Neural cell (in vitro differentiated cells): Measurements from ENCODE around the gene ADGRE3. TPM values are rescaled to one million over a fixed set of nuclear protein-coding genes. Genes with fewer than 3 reads are reported as not detected.

Experiments
- H2AFZ ChIP-seq: fragments of 200-600, 300-800 bp; sonication (generic), shearing (Covaris generic); 2 replicates; pipeline ENCODE4 v1.6.0; 2014; ENCODE audit warnings: low read depth, mild to moderate bottlenecking, antibody characterized with exemption, low read length, moderate library complexity
- H3F3A ChIP-seq: fragments of 200-600 bp; shearing (Covaris generic); 2 replicates; pipeline ENCODE4 v1.6.1; 2016; ENCODE audit warnings: mild to moderate bottlenecking, moderate library complexity, mixed read lengths, antibody characterized with exemption, low read length; ENCODE audit not compliant: insufficient read depth, poor library complexity, severe bottlenecking
- H3K27ac ChIP-seq: fragments of 200-600, 300-800 bp; sonication (generic), shearing (Covaris generic); 2 replicates; pipeline ENCODE4 v1.5.1; 2014; ENCODE audit warnings: mild to moderate bottlenecking, low read length, moderate library complexity
- H3K27me3 ChIP-seq: fragments of 300-800, 200-600 bp; sonication (generic), shearing (Covaris generic); 2 replicates; pipeline ENCODE4 v1.6.0; 2014; ENCODE audit warnings: mild to moderate bottlenecking, low read depth, low read length, moderate library complexity; ENCODE audit not compliant: insufficient read depth
- H3K36me3 ChIP-seq: fragments of 300-800, 200-600 bp; sonication (generic), shearing (Covaris generic); 2 replicates; pipeline ENCODE4 v1.5.1; 2014; ENCODE audit warnings: mild to moderate bottlenecking, antibody characterized with exemption, low read length, moderate library complexity; ENCODE audit not compliant: insufficient read depth
- H3K4me2 ChIP-seq: fragments of 300-800, 200-600 bp; sonication (generic), shearing (Covaris generic); 2 replicates; pipeline ENCODE4 v1.6.0; 2014; ENCODE audit warnings: mild to moderate bottlenecking, low read length
- H3K4me3 ChIP-seq: fragments of 300-800, 200-600 bp; sonication (generic), shearing (Covaris generic); 2 replicates; pipeline ENCODE4 v1.5.1; 2014; ENCODE audit warnings: mild to moderate bottlenecking, low read length, moderate library complexity
- H3K79me2 ChIP-seq: fragments of 200-600 bp; shearing (Covaris generic); replicated peaks from 2 replicates; pipeline ENCODE4 v1.6.0; 2014; ENCODE audit warnings: mild to moderate bottlenecking, low read length, moderate library complexity; ENCODE audit not compliant: insufficient read depth
- H3K9ac ChIP-seq: fragments of 300-800, 200-600 bp; sonication (generic), shearing (Covaris generic); 2 replicates; pipeline ENCODE4 v1.6.1; 2016; ENCODE audit warnings: mild to moderate bottlenecking, low read length, mixed read lengths
- H3K9me2 ChIP-seq: fragments of 200-600 bp; shearing (Covaris generic); 2 replicates; pipeline ENCODE4 v1.6.1; 2016; ENCODE audit warnings: mild to moderate bottlenecking, low read length, mixed read lengths; ENCODE audit not compliant: insufficient read depth
- H3K9me3 ChIP-seq: fragments of 200-600, 300-800 bp; sonication (generic), shearing (Covaris generic); 2 replicates; pipeline ENCODE4 v1.6.1; 2016; ENCODE audit warnings: mild to moderate bottlenecking, mixed run types, low read length, moderate library complexity, mixed read lengths
- H4K20me1 ChIP-seq: fragments of 200-600 bp; shearing (Covaris generic); 2 replicates; pipeline ENCODE4 v1.6.1; 2016; ENCODE audit warnings: mild to moderate bottlenecking, mixed run types; ENCODE audit not compliant: insufficient read depth
- CTCF ChIP-seq: fragments of 450-650 bp; IDR thresholded peaks from 2 replicates; pipeline ENCODE4 v1.5.1; 2014; ENCODE audit warnings: antibody characterized with exemption, mild to moderate bottlenecking, moderate library complexity; ENCODE audit not compliant: poor library complexity, severe bottlenecking
- EP300 ChIP-seq: fragments of 450-650 bp; conservative IDR thresholded peaks from 2 replicates; pipeline ENCODE4 v1.6.1; 2014; ENCODE audit warnings: antibody characterized with exemption, mild to moderate bottlenecking, moderate library complexity; ENCODE audit not compliant: poor library complexity, severe bottlenecking
- EZH2 ChIP-seq: fragments of 200-600, 300-800 bp; shearing (Covaris generic), sonication (generic); IDR thresholded peaks from 2 replicates; pipeline ENCODE4 v1.6.1; 2014; ENCODE audit warnings: antibody characterized with exemption, low read length, borderline replicate concordance, mild to moderate bottlenecking; ENCODE audit not compliant: insufficient read depth, poor library complexity, severe bottlenecking
- MXI1 ChIP-seq: fragments of 450-650 bp; conservative IDR thresholded peaks from 2 replicates; pipeline ENCODE4 v1.6.1; 2014; ENCODE audit warnings: antibody characterized with exemption, mild to moderate bottlenecking; ENCODE audit not compliant: poor library complexity, severe bottlenecking
- POLR2AphosphoS5 ChIP-seq: IDR thresholded peaks from 2 replicates; pipeline ENCODE4 v1.6.1; 2012
- RAD21 ChIP-seq: fragments of 450-650 bp; conservative IDR thresholded peaks from 2 replicates; pipeline ENCODE4 v1.6.1; 2014; ENCODE audit warnings: antibody characterized with exemption, mild to moderate bottlenecking, moderate library complexity
- REST ChIP-seq: IDR thresholded peaks from 2 replicates; pipeline ENCODE4 v1.6.1; 2012; ENCODE audit warnings: borderline replicate concordance
- SMC3 ChIP-seq: fragments of 450-650 bp; conservative IDR thresholded peaks from 2 replicates; pipeline ENCODE4 v1.6.1; 2014; ENCODE audit warnings: antibody characterized with exemption, mild to moderate bottlenecking, moderate library complexity; ENCODE audit not compliant: poor library complexity
- TAF1 ChIP-seq: IDR thresholded peaks from 2 replicates; pipeline ENCODE4 v1.6.1; 2012; ENCODE audit warnings: low read depth
- polyA plus RNA-seq: library from polyadenylated mRNA; depleted of rRNA; stranded (reverse); fragments of >200 nt; gene quantifications from 2 replicates; pipeline ENCODE4 v1.2.3, GENCODE V29; 2014

The ADGRE3 gene
- polyA plus RNA-seq, 1 donor from 2014 or later: not detected

DNA sequence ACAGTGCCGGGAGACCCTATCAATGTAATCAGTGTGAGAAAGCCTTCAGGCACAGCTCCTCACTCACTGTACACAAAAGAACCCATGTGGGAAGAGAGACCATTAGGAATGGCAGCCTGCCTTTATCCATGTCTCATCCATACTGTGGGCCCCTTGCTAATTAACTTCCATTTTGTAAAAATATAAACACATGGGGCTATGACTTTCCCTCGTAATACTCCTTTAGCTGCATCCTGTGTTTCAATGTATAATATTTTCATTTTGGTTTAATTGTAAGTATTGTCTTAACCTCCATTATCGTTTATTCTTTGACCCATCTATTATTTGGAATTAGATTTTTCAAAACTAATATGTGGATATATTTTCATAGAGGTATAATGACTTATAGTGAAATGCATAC lies 44.5 kb upstream of the ADGRE3 start:
- Histone ChIP-seq H3K36me3 (peaks cover 64% of the 10 kb centered on the region), H3K4me3 (no peak overlapping the region), H2AFZ (no peak overlapping the region), H3K27me3 (no peaks in the 10 kb centered on the region), H3K4me2 (no peak overlapping the region), H3K27ac (no peak overlapping the region), H3F3A (no peaks in the 10 kb centered on the region), H4K20me1 (no peaks in the 10 kb centered on the region), H3K9ac (no peak overlapping the region), H3K79me2 (no peaks in the 10 kb centered on the region), H3K9me3 (peaks cover 41% of the 10 kb centered on the region), H3K9me2 (no peaks in the 10 kb centered on the region)
- TF ChIP-seq TAF1 (no peak), POLR2AphosphoS5 (no peak), MXI1 (no peak), SMC3 (no peak), RAD21 (no peak), REST (no peak), EZH2 (no peak), CTCF (no peak), EP300 (no peak)

GRCh38 chr19:14718522-14719116 lies 44.0 kb upstream of the ADGRE3 start:
- TF ChIP-seq POLR2AphosphoS5: no peak
- TF ChIP-seq MXI1: no peak
- TF ChIP-seq CTCF: no peak
- TF ChIP-seq SMC3: no peak
- no peak for TF ChIP-seq EP300
- TF ChIP-seq RAD21: no peak
- no peak for TF ChIP-seq REST
- TF ChIP-seq EZH2: no peak
- TF ChIP-seq TAF1: no peak
- Histone ChIP-seq H3K9ac (no peak overlapping the region), H3K27ac (no peak overlapping the region), H3K4me3 (no peak overlapping the region), H3K36me3 (peaks cover 64% of the 10 kb centered on the region), H3K9me2 (no peaks in the 10 kb centered on the region), H3K79me2 (no peaks in the 10 kb centered on the region), H2AFZ (no peak overlapping the region), H4K20me1 (no peaks in the 10 kb centered on the region), H3K4me2 (no peak overlapping the region), H3F3A (no peaks in the 10 kb centered on the region), H3K9me3 (peaks cover 37% of the 10 kb centered on the region), H3K27me3 (no peaks in the 10 kb centered on the region)
